GM18909 (cell line): Measurements from ENCODE around the gene PIK3R5.
A peak's percentile ranks its signal among the peaks of the same experiment; 100 is the strongest.

ENCODE experiments used
- ATAC-seq: cut with Tn5 transposase; IDR thresholded peaks from one replicate; pipeline ENCODE4 v1.9.1; 2021; ENCODE audit warnings: mild to moderate bottlenecking; ENCODE audit not compliant: unreplicated experiment, poor library complexity

PIK3R5 gene, protein sequence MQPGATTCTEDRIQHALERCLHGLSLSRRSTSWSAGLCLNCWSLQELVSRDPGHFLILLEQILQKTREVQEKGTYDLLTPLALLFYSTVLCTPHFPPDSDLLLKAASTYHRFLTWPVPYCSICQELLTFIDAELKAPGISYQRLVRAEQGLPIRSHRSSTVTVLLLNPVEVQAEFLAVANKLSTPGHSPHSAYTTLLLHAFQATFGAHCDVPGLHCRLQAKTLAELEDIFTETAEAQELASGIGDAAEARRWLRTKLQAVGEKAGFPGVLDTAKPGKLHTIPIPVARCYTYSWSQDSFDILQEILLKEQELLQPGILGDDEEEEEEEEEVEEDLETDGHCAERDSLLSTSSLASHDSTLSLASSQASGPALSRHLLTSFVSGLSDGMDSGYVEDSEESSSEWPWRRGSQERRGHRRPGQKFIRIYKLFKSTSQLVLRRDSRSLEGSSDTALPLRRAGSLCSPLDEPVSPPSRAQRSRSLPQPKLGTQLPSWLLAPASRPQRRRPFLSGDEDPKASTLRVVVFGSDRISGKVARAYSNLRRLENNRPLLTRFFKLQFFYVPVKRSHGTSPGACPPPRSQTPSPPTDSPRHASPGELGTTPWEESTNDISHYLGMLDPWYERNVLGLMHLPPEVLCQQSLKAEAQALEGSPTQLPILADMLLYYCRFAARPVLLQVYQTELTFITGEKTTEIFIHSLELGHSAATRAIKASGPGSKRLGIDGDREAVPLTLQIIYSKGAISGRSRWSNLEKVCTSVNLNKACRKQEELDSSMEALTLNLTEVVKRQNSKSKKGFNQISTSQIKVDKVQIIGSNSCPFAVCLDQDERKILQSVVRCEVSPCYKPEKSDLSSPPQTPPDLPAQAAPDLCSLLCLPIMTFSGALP

DNA sequence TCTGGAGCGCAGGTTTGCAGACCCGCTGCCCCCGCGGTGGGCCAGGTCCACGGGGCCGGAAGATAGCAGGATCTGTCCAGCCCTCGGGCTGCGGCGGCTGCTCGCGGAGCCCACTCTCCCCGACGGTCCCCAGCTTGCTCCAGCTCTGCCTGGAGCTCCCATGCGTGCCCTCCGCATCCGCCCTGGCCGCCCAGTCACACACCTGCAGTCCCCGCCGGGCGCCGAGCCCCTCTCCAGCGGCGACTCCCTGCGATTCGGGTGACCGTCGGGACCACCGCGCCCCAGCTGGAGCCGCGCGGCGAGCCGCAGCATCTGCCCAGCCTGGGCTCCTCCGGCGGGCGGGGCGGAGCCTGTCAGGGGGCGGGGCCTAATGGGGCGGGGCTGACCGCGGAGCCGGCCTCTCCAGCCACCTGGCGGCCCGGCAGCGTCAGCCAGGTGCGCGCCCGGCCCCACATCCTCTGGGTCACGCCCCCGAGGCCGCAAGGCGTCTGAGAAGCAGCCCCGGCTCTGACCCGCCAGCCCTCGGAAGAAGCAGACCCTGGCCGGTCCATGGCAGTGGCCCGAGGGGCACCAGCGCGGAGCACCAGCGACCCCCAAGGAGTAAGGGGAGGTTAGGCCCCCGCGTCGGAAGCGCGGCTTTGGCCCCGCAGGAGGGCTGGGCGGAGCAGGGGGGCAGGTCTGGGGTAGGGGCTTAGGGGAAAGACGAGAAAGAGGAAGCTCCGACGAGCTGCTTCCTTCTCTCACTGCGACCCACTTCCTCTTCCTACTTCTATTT is at the start of gene PIK3R5:
PIK3R5 (minus strand) TSS at position 314 of the 775 bp plus-strand sequence. CDS start 54,213 bp downstream, outside the sequence.
- ATAC-seq: peak; percentile 80

DNA sequence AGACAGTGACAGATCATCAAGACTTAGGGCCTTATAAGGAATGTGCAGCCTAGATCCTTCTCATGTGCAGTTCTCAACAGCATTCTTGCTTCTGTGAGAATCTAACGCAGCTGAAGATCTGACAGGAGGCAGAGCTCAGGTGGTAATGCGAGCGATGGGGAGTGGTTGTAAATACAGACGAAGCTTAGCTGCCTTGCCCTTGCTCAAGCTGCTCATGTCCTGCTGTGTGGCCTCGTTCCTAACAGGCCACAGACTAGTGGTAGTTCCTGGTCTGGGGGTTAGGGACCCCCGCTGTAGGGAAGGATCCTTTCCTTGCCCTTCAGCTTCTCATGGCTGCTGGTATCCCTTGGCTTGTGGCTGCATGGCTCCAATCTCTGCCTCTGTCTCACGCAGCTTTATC is 45.5 kb upstream of the PIK3R5 start:
- ATAC-seq: no peak

DNA sequence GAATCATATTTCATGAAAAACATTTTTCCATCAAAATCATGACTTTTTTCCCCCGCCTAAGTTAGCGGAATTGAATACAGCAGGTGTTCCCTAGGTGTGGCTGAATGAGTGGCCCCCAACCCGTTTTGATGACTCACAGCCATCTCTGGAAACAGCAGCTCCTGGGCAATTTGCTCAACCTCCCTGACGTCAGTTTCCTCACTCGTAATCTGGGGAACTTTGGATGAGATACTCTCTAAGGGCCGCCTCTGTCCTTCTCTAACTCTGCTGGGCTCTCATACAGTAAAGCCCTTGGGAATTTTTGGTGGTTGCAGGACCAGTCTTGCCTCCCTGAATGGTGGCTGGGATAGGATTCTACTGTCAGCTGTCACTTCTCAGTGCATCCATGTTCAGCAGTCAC is 44.2 kb upstream of the PIK3R5 start:
- ATAC-seq: no peak

DNA sequence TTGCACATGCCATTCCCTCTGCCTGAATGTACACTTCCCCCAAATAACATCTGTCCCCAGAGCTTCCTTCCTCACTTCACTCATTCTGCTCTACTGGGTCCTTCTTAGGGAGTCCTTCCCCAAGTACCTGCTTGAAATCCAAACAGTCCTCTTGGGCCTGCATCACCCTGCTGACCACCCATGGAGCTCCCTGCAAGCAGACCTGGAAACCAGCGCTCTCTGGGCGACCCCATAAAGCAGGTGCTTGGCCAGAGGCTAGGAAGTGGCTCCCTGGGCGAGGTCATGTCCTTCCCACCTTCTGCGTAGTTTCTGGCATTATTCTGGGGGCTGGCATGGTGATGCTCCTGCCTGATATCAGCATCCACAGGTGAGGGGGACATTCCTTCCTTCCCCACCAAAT is 43.6 kb upstream of the PIK3R5 start:
- ATAC-seq: no peak

DNA sequence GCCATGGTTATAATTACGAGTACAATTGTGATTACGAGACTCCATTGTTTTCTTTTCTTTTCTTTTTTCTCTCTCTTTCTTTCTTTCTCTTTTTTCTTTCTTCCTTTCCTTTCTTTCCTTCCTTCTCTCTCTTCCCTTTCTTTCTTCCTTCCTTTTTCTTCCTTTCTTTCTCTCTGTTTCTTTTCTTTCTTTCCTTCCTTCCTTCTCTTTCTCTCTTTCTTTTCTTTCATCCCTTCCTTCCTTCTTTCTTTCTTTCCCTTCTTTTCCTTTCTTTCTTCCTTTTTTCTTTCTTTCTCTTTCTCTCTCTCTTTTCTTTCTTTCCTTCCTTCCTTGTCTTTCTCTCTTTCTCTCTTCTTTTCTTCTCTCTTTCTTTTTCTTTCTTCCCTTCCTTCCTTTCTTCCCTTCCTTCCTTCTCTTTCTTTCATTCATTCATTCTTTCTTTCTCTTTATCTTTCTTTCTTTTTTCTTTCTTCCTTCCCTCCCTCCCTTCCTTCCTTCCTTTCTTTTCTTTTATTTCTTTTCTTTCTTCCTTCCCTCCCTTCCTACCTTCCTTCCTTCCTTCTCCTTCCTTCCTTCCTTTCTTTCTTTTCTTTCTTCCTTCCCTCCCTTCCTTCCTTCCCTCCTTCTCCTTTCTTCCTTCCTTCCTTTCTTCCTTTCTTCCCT is 41.7 kb upstream of the PIK3R5 start:
- ATAC-seq: no peak

DNA sequence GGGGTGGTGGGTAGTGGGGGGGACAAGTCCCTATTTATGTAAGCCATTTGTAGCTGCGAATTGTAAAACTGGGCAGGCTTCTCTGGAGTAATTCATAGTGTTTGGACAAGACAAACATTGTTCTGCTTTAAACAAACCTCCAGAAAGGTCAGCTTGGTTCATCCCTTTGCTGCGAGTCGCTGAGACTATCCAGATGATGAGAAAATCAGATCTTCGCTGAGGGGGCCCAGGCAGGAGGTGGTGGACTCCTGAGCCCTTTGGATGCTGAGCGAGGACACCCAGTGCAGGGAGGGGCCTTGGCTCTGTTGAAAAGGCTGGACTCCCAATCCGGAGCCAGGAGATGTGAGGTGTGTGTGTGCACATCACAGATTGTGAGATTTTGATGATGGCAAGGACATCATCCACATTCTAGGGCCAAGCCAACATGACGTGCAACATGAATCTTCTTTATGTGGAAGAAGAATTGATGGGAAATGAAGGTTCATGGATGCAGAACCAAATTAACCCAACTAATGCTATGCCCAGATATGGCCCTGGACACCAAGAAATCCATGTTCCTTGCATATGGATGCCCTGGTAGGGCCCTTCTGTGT is 40.8 kb upstream of the PIK3R5 start:
- ATAC-seq: no peak

DNA sequence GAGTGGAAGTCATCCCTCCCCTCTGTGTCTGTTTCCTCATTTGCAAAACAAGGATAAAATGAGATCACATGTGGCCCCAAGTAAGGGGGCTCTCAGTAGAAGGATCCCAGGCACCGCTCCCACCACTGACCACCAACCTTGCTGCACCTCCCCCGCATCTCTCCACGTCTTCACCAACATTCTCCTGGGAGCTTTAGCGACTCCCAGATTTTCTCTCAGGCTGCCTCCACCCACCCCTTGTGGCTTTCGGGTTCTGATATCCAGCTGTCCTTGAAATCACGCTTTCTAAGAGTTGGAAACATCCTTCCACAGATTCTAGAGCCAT is 39.4 kb upstream of the PIK3R5 start:
- ATAC-seq: no peak

DNA sequence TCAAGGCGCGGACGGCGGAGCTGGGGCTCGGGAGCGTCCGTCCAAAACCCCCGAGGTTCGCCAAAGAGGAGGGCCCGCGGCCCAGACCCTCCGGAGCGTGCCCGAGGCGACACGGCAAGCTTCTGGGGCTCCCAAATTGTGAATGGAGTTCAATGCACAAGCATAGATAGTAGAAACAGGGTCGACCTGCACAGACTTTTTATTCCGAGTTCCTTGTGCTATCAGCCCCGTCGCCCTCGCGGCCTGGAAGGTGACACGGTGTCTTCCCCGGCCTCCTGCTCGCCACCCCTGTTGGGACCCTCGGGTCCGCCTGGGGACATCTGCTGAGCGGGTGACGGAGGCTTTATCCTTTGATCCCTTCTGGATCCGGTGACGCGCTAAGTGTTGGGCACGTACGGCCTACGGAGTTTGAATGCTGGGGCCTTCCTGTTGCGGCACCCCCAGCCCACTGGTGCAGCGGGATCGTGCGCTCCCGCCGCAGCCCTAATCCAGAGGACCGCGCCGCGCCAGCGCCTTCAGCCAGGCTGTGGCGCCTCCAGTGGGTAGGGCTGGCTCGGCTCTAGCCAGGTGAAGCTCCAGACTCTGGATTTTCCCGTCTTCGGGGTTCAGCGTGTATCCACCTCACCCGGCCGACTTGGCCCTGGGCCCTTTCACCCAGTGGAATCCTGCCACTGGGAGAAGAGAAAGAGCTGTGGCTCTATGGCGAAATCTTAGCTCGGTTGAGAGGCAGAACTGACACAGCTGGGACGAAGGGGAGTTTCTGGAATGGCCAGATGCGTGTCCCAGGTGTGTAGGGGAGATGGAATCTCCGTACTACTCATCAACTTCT is 38.8 kb upstream of the PIK3R5 start:
- ATAC-seq: no peak

DNA sequence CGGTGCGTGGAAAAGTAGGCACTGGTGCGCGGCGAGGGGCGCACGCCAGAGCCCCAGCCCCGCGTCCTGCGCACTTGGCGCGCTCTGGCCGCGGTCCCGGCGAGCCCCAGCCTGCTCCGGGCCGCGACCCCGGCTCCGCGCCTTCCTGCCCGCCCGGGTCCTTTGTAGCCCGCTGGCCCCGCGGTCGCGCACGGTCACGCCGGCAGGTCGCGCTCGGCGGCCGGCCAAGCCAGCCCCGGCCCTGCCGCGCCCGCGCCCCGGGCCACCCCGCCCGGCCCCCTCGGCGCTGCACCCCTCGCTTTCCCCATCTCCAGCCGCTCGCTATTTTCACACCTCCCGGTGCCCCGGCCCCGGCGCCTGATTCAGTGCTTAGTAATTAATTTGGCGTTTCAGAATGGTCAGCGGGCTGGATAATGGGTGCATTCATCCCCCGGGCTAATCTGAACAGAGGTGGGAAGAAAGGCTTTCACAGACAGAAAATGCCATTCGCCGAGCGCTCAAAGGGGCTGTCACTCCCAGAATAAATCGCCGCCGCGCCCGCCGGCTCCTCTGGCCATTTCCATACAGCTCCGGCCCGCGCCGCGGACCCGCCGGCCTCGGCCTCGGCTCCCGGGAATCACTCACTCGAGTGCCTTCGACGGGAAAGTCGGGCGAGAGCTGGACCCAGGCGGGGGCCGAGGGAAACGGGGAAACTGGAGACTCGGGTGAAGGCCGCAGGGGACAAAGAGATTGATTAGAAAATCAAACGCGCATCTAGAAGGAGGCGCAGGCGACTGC is 38.0 kb upstream of the PIK3R5 start:
- ATAC-seq: no peak

DNA sequence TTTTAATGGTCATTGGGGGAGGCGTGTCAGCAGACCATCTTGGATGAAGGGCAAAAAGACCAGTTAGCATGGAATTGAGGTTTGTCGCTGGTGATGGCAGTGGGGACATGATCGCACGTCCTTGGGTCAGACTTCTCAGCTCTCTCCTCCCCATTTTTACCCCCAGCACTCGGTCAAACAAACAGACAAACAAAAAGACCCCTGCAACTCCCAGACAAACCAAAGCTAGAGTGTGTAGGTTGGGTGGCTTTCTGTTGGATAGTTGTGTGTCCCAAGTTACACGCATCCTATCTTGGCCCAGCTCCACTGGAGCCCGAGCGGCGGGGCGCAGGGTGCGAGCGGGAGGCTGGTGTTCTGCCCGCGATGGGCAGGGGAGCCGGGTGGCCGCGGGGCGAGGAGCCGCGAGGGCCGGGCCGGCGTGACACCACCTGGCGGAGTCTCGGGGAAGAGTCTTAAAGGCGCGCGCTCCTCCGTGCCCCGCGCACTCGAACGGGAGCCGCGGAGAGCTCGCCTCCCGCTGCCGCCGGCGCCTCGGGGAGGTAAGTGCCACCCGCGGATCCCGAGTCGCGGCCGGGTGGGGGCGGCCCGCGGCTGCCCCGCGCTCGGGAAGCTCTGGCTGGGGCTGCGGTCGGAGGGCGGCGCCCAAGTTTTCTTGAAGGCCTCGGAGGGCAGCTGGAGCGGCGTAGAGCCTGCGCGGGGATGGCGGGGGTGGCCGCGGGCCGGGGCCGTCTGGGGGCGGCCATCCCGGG is 37.3 kb upstream of the PIK3R5 start:
- ATAC-seq: no peak

DNA sequence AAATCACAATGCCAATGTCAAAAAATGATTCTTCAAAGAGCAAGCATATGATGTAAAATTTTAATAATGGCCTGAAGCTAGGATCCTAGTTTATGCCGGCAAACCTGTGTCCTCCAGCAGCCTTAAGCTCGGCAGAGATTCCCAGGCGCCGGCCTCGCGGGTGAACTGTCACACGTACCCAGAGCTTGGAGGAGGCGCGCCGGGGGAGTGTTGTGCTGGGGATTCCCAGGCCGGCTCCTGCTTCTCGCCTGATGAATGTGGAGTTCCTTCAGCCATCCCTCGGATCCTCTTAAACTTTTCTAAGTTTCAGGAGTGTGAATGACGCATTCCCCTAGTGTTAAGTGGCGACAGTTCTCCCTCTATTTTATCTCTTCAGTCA is 36.7 kb upstream of the PIK3R5 start:
- no peak for ATAC-seq

DNA sequence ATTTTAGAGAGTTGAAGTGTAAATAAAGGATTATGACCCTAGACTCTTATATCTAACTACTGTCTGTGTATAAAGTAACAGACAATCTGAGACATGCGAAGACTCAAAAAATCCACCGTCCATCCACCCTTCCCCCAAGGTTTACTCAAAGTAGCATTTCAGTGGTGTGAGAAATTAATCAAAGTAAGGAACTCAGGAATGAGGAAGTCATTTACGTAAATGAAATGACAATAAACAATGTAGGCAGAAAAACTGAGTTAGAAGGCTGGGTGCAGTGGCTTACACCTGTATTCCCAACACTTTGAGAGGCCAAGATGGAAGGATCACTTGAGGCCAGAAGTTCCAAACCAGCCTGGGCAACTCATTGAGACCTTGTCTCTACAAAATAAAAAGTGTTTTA is 36.1 kb upstream of the PIK3R5 start:
- no peak for ATAC-seq

DNA sequence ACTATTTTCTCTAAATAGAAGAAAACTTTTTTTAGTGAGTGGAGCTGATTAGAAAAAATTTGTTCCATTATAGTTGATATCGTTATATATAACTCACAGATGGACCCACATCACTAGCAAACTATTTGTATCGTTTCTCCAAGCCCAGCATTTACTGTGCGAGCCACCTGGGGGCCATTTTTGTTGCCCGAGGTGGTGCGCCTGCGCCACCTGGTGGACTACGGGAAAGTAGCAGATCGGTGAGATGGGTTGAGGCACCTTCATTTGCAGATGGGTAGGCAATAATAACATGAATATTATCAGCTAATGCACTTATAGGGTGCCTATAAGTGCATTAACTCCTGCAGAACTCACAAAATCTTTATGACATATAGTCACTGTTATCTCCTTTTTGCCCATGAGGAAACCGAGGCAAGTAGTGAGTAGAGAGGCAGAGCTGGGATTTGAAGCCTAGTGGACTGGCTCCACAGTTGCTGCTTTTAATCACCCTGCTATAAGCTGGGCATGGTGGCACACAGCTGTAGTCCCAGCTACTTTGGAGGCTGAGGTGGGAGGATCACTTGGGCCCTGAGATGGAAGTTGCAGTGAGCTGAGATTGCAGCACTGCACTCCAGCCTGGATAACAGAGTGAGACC is 32.6 kb upstream of the PIK3R5 start:
- peak; percentile 52 for ATAC-seq

DNA sequence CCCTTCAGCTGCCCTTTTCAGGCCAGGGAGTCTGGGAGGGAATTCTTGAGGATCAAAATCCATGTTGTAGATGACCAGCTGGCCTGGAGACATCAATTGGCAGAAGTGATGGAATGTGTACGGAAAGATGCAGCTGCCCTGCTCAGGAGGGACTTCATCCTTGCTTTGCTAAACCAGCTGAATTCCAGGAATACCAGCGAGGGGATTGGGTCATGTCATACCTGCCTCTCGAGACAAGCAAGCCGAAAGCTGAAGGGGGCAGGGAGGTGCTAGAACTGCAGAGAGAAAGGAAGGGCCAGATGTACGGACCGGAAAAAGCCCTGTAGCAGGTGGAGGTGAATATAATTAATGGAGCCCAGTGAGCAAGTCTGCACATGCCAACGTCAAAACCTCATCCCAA is 30.2 kb upstream of the PIK3R5 start:
- no peak for ATAC-seq

DNA sequence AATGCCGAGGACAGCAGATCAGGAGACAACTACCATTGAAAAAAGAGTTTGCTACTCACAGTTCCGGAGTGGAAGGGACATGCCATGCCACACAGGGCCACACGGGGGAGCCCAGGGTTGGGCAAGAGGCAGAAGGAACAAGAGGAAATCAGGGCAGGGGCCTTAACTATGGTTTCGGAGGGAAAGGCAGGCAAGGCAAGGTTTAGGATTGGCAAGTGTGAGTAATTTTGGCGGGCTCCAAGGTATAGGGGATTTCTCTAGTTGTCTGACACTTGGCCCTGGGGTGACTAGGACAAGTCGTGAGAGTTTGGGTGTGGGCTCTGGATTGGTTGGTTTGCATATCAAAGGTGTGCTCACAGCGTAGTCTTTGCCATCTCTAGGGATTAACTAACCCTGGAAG is 28.8 kb upstream of the PIK3R5 start:
- ATAC-seq: no peak

DNA sequence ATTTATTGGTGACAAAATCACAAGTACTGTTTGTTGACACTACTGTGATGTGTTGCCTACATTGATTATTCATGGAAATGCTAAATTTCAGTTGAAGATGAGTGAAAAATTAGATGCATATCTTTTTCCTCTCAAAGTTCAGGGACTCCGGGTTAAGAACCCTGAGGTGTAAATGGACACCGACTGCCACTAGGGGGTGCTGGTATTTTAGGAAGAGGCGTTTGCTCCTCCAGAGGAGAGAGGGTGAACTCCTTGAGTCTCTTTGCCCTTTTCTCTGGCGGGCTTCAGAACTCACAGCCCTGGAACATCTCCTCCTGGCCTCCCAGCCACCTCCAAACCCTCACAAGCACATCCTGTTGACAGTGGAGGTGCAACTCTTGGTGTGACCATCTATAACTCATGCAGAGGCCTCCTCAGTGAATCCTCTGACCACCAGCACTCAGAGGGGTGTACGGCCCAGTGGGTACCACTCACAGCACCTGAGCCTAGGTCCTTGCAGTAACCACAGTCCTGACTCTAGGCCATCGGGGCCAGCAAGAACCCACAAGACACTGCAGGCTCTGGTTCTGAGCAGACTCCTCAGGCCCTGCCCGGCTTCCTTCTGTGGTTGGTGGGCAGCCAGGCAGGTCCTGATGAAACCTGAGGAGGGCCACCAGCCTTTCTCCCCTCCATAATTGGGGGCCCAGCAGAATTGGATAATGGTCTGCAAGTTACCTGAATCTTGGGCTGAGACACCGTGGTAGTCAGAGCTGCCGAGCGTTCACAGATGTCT is 26.2 kb upstream of the PIK3R5 start:
- no peak for ATAC-seq
